A673 (cell line): ENCODE measurements around the gene GSX2.

Source experiments
- EZH2 ChIP-seq: fragments of 200-600 bp; sonication (generic); IDR thresholded peaks from 2 replicates; pipeline ENCODE4 v1.6.1; 2017; ENCODE audit warnings: borderline replicate concordance, low read depth, mild to moderate bottlenecking, mixed read lengths, antibody characterized with exemption, low read length; ENCODE audit not compliant: poor library complexity, severe bottlenecking
- TF ChIP-seq, protein P1 (sequence below): fragments of 300-800, 200-600 bp; sonication (generic); conservative IDR thresholded peaks from 2 replicates; pipeline ENCODE4 v1.5.1; 2017; ENCODE audit warnings: low read depth, mild to moderate bottlenecking, antibody characterized with exemption, low read length, moderate library complexity, mixed read lengths

DNA sequence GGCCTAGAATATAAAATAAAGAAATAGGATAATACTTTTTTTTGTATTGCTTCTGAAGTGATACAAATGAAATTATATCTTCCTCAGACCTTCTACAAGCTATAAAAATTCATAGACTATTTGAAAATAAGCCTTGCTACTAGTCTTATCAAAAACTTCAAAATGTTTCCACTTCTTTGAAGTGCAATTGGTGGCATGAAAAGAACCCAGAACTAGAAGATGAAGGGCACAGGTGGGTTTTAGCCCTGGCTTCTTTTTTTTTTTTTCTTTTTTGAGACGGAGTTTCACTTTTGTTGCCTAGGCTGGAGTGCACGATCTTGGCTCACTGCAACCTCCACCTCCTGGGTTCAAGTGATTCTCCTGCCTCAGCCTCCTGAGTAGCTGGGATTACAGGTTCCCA, 44.2 kb downstream of the GSX2 start:
- TF ChIP-seq, protein P1, sequence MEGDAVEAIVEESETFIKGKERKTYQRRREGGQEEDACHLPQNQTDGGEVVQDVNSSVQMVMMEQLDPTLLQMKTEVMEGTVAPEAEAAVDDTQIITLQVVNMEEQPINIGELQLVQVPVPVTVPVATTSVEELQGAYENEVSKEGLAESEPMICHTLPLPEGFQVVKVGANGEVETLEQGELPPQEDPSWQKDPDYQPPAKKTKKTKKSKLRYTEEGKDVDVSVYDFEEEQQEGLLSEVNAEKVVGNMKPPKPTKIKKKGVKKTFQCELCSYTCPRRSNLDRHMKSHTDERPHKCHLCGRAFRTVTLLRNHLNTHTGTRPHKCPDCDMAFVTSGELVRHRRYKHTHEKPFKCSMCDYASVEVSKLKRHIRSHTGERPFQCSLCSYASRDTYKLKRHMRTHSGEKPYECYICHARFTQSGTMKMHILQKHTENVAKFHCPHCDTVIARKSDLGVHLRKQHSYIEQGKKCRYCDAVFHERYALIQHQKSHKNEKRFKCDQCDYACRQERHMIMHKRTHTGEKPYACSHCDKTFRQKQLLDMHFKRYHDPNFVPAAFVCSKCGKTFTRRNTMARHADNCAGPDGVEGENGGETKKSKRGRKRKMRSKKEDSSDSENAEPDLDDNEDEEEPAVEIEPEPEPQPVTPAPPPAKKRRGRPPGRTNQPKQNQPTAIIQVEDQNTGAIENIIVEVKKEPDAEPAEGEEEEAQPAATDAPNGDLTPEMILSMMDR: no peak
- TF ChIP-seq EZH2: no peak
